Measurements from ENCODE around the gene PRKAR1B. TPM values are rescaled to one million over a fixed set of nuclear protein-coding genes. Genes with fewer than 3 reads are reported as not detected.

The PRKAR1B gene
- total RNA-seq, 1 experiment from 2014 or later: 43.3 TPM

DNA sequence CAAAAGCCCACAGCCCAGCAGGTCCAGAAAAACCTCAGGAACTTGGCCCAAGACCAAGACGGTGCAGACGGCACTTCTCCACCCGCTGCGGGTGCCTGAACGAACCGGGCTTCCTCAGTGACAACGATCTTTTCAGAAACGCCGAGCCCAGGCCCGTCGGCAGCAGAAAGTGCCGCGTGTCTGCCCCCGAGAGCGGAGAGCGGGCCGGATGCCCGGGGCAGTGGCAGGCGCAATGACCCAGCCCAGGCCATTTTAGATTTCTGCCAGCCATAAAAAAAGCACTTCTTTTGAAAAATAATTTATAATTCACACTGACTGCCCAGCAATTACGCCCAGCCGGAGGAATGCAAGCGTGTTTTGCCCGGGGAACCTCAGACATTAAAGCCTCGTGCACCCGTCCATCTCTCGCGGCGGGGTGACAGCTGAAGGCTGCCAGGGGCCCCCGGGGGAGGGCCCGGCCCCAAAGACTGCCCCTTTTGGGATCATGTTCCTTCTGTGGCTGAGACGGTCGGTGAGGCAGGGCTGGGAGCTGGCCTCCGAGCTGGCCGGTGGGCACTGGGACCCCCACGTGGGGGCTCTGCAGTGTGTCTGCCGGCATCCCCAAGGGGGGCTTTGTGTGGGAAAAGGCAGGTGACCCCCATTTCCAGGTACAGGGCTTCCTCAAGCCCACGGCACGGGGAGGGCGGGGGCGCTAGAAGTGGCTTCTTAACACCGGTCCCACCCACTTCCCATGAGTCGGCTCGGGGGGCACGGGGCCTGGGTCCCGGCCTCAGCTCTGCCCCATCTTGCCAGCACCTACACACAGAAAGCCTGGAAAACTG lies 136.1 kb downstream of the PRKAR1B start:
- Histone ChIP-seq H2BK20ac (ENCODE audit: low read depth, low read length, poor library complexity, severe bottlenecking) (no peak overlapping the region), H3K27ac (ENCODE audit: insufficient read length, low read depth, low read length) (no peak overlapping the region), H3K18ac (ENCODE audit: insufficient read length, low read depth, low read length) (no peak overlapping the region), H2BK12ac (ENCODE audit: insufficient read length, low read depth, low read length) (no peak overlapping the region), H2BK5ac (ENCODE audit: insufficient read length, low read length) (no peak overlapping the region), H3K4me1 (ENCODE audit: insufficient read depth, low read length) (no peaks in the 10 kb centered on the region), H4K5ac (ENCODE audit: insufficient read length, low read depth, low read length) (no peak overlapping the region), H2BK15ac (ENCODE audit: low read depth, low read length) (no peak overlapping the region), H3K9me3 (ENCODE audit: control insufficient read depth, low read depth, low read length) (no peaks in the 10 kb centered on the region), H3K23ac (ENCODE audit: insufficient read length, low read depth, low read length) (no peak overlapping the region), H2AFZ (ENCODE audit: low read length) (no peak overlapping the region), H3K14ac (ENCODE audit: insufficient read depth, low read length) (no peak overlapping the region; the same call in 1 of the 2 replicates), H4K20me1 (ENCODE audit: control insufficient read depth, insufficient read depth, insufficient read length) (peaks cover 2% of the 10 kb centered on the region), H3K4me2 (ENCODE audit: insufficient read depth, insufficient read length, low read length) (no peak overlapping the region), H4K8ac (replicated peaks; ENCODE audit: insufficient read length, low read depth, low read length) (no peak overlapping the region), H2AK5ac (ENCODE audit: insufficient read length, low read length) (no peak overlapping the region), H3K4ac (ENCODE audit: low read depth, low read length) (no peak overlapping the region), H3K56ac (ENCODE audit: insufficient read length, low read depth, low read length) (no peak overlapping the region), H4K91ac (ENCODE audit: insufficient read length, low read depth, low read length) (no peak overlapping the region), H3K9ac (ENCODE audit: extremely low read depth, insufficient read length, low read length) (no peak overlapping the region), H2BK120ac (ENCODE audit: low read depth, low read length, poor library complexity, severe bottlenecking) (no peak overlapping the region), H3K23me2 (ENCODE audit: insufficient read length, low read depth, low read length, poor library complexity, severe bottlenecking) (no peaks in the 10 kb centered on the region), H3K27me3 (ENCODE audit: insufficient read depth, low read length) (no peaks in the 10 kb centered on the region), H3K79me2 (ENCODE audit: insufficient read depth, low read length) (no peaks in the 10 kb centered on the region), H3K79me1 (ENCODE audit: insufficient read depth, low read depth, low read length, poor library complexity, severe bottlenecking) (no peaks in the 10 kb centered on the region), H3T11ph (ENCODE audit: low read length) (no peak overlapping the region)
- H3K4me3 Mint-ChIP-seq: no peak overlapping the region
- peaks cover 31 to 45% (median 35%) of the 10 kb centered on the region in 3 experiments for H3K36me3 Mint-ChIP-seq (ENCODE audit: insufficient read depth in 1 of 3, low read depth in 3 of 3)
- no peaks in the 10 kb centered on the region for H3K4me1 Mint-ChIP-seq
- peaks cover 10 to 11% of the 10 kb centered on the region in 2 experiments for H3K9me3 Mint-ChIP-seq
- WGBS (ENCODE audit: extremely low coverage, insufficient read length, low lambda C conversion rate): no CpG with 5 or more reads among the region's 45 CpGs
- H3K27ac Mint-ChIP-seq: no peak overlapping the region
- H3K27me3 Mint-ChIP-seq (ENCODE audit: low read depth): no peaks in the 10 kb centered on the region; the same call in 1 of the 2 replicates
- TF ChIP-seq, protein P1, sequence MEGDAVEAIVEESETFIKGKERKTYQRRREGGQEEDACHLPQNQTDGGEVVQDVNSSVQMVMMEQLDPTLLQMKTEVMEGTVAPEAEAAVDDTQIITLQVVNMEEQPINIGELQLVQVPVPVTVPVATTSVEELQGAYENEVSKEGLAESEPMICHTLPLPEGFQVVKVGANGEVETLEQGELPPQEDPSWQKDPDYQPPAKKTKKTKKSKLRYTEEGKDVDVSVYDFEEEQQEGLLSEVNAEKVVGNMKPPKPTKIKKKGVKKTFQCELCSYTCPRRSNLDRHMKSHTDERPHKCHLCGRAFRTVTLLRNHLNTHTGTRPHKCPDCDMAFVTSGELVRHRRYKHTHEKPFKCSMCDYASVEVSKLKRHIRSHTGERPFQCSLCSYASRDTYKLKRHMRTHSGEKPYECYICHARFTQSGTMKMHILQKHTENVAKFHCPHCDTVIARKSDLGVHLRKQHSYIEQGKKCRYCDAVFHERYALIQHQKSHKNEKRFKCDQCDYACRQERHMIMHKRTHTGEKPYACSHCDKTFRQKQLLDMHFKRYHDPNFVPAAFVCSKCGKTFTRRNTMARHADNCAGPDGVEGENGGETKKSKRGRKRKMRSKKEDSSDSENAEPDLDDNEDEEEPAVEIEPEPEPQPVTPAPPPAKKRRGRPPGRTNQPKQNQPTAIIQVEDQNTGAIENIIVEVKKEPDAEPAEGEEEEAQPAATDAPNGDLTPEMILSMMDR (conservative IDR thresholded peaks at IDR 0.05): no peak
- no peak for DNase-seq
